ENCODE results near the gene CASD1. TPM values are rescaled to one million over a fixed set of nuclear protein-coding genes. Genes with fewer than 3 reads are reported as not detected.

Gene CASD1
- polyA plus RNA-seq, 1 donor from 2014 or later = 187 TPM

- Histone ChIP-seq H3K27ac (ENCODE audit: low read length) (no peak overlapping the region), H3K9me2 (ENCODE audit: insufficient read depth, low read length) (no peaks in the 10 kb centered on the region), H3K9ac (ENCODE audit: low read length) (no peak overlapping the region)
Measured at GRCh38 chr7:94579470-94579869, 69.9 kb downstream of the CASD1 start.

DNA sequence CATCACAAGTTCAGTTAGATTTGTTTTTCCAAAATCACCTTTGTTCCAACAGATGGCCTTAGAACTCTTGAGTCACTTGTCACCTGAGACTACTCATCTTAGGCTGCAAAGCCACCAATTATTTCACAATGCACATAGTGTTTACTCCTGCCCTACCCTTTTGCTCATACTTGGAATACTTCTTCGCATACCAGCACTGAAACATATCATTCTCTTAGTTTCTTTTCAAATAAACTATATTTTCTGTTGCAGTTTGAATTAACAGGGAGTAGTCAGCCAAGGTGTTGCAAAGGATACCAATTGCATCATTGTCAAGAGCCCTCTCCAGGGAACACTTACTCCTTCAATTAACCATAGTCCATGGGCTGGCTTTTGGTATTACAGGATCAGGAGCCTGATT, 71.0 kb downstream of the CASD1 start:
- H3K9ac ChIP-seq (ENCODE audit: low read length) = no peak overlapping the region
- H3K79me2 ChIP-seq (replicated peaks; ENCODE audit: insufficient read depth, low read length) = no peaks in the 10 kb centered on the region
- H3K9me3 ChIP-seq (ENCODE audit: low read length) = no peaks in the 10 kb centered on the region
- no peaks in the 10 kb centered on the region for H4K20me1 ChIP-seq (ENCODE audit: insufficient read depth)
- H3K27ac ChIP-seq (ENCODE audit: low read length) = no peak overlapping the region
- no peaks in the 10 kb centered on the region for H3K9me2 ChIP-seq (ENCODE audit: insufficient read depth, low read length)
- H3K4me2 ChIP-seq (ENCODE audit: low read length) = no peak overlapping the region
- H2AFZ ChIP-seq (ENCODE audit: low read depth, low read length) = no peak overlapping the region
- no peaks in the 10 kb centered on the region for H3F3A ChIP-seq (ENCODE audit: insufficient read depth, low read length, poor library complexity, severe bottlenecking)
- no peak overlapping the region for H3K4me3 ChIP-seq (ENCODE audit: low read length)
- H3K27me3 ChIP-seq (ENCODE audit: insufficient read depth, low read depth, low read length) = no peaks in the 10 kb centered on the region
- H3K36me3 ChIP-seq (ENCODE audit: insufficient read depth, low read length) = no peaks in the 10 kb centered on the region
- TF ChIP-seq RAD21 (conservative IDR thresholded peaks at IDR 0.05) (no peak), POLR2AphosphoS5 (IDR thresholded peaks at IDR 0.05) (no peak), REST (IDR thresholded peaks at IDR 0.05; ENCODE audit: borderline replicate concordance) (no peak), EP300 (conservative IDR thresholded peaks at IDR 0.05; ENCODE audit: poor library complexity, severe bottlenecking) (no peak), MXI1 (conservative IDR thresholded peaks at IDR 0.05; ENCODE audit: poor library complexity, severe bottlenecking) (no peak), SMC3 (conservative IDR thresholded peaks at IDR 0.05; ENCODE audit: poor library complexity) (no peak), TAF1 (IDR thresholded peaks at IDR 0.05; ENCODE audit: low read depth) (no peak)
- TF ChIP-seq, protein P1, sequence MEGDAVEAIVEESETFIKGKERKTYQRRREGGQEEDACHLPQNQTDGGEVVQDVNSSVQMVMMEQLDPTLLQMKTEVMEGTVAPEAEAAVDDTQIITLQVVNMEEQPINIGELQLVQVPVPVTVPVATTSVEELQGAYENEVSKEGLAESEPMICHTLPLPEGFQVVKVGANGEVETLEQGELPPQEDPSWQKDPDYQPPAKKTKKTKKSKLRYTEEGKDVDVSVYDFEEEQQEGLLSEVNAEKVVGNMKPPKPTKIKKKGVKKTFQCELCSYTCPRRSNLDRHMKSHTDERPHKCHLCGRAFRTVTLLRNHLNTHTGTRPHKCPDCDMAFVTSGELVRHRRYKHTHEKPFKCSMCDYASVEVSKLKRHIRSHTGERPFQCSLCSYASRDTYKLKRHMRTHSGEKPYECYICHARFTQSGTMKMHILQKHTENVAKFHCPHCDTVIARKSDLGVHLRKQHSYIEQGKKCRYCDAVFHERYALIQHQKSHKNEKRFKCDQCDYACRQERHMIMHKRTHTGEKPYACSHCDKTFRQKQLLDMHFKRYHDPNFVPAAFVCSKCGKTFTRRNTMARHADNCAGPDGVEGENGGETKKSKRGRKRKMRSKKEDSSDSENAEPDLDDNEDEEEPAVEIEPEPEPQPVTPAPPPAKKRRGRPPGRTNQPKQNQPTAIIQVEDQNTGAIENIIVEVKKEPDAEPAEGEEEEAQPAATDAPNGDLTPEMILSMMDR (IDR thresholded peaks at IDR 0.05; ENCODE audit: poor library complexity, severe bottlenecking) = no peak

More at GRCh38 chr7:94579470-94579869, 69.9 kb downstream of the CASD1 start:
- Histone ChIP-seq H3K36me3 (ENCODE audit: insufficient read depth, low read length) (no peaks in the 10 kb centered on the region), H3K79me2 (replicated peaks; ENCODE audit: insufficient read depth, low read length) (no peaks in the 10 kb centered on the region), H3K27me3 (ENCODE audit: insufficient read depth, low read depth, low read length) (no peaks in the 10 kb centered on the region), H3K9me3 (ENCODE audit: low read length) (no peaks in the 10 kb centered on the region), H3F3A (ENCODE audit: insufficient read depth, low read length, poor library complexity, severe bottlenecking) (no peaks in the 10 kb centered on the region), H4K20me1 (ENCODE audit: insufficient read depth) (no peaks in the 10 kb centered on the region), H2AFZ (ENCODE audit: low read depth, low read length) (no peak overlapping the region), H3K4me3 (ENCODE audit: low read length) (no peak overlapping the region), H3K4me2 (ENCODE audit: low read length) (no peak overlapping the region)
- TF ChIP-seq REST (IDR thresholded peaks at IDR 0.05; ENCODE audit: borderline replicate concordance) = no peak
- TF ChIP-seq POLR2AphosphoS5 (IDR thresholded peaks at IDR 0.05) = no peak
- no peak for TF ChIP-seq SMC3 (conservative IDR thresholded peaks at IDR 0.05; ENCODE audit: poor library complexity)
- no peak for TF ChIP-seq RAD21 (conservative IDR thresholded peaks at IDR 0.05)
- no peak for TF ChIP-seq MXI1 (conservative IDR thresholded peaks at IDR 0.05; ENCODE audit: poor library complexity, severe bottlenecking)
- TF ChIP-seq EZH2 (IDR thresholded peaks at IDR 0.05; ENCODE audit: borderline replicate concordance, insufficient read depth, low read length, poor library complexity, severe bottlenecking) = no peak
- no peak for TF ChIP-seq TAF1 (IDR thresholded peaks at IDR 0.05; ENCODE audit: low read depth)
- TF ChIP-seq, protein P1 (IDR thresholded peaks at IDR 0.05; ENCODE audit: poor library complexity, severe bottlenecking) = no peak
- TF ChIP-seq EP300 (conservative IDR thresholded peaks at IDR 0.05; ENCODE audit: poor library complexity, severe bottlenecking) = no peak

All from neural cell (in vitro differentiated cells).